Renal cortex interstitium (tissue), 15 donors: ENCODE measurements around the gene TRIP6. TPM values are rescaled to one million over a fixed set of nuclear protein-coding genes. Genes with fewer than 3 reads are reported as not detected.

Experiments used
- DNase-seq, 11 donors: peaks; one replicate each; pipeline ENCODE4 v3.0.0-alpha.2; 2013; ENCODE audit warnings: low read depth in 9 of 11, low spot score in 4 of 11; ENCODE audit errors: extremely low read depth in 1 of 11
- long read RNA-seq, 16 experiments: transcript quantifications; one replicate each; lab custom pipeline, GENCODE V29; 2026
- polyA plus RNA-seq, 3 donors: library from polyadenylated mRNA; unstranded; fragments of 120-200 nt; gene quantifications; one replicate each; pipeline ENCODE4 v1.2.1, GENCODE V29; 2013; ENCODE audit not compliant: insufficient read length in 3 of 3

Gene TRIP6, protein sequence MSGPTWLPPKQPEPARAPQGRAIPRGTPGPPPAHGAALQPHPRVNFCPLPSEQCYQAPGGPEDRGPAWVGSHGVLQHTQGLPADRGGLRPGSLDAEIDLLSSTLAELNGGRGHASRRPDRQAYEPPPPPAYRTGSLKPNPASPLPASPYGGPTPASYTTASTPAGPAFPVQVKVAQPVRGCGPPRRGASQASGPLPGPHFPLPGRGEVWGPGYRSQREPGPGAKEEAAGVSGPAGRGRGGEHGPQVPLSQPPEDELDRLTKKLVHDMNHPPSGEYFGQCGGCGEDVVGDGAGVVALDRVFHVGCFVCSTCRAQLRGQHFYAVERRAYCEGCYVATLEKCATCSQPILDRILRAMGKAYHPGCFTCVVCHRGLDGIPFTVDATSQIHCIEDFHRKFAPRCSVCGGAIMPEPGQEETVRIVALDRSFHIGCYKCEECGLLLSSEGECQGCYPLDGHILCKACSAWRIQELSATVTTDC
- polyA plus RNA-seq, result 100 to 1,000 TPM in 1 of 3 donors, 10 to 100 TPM in 2; 63.7 to 108 (median 84.5) TPM
- long read RNA-seq, donor 1, transcript TRIP6-201 (9 exons, 1,942 nt), result major isoform, 16 of 30 reads
- long read RNA-seq, donor 1, partial matches to known transcripts, result 11 of 30 reads
- long read RNA-seq, donor 1, other reads (novel, unspliced or antisense), result 0 of 30 reads
- long read RNA-seq, donor 2, transcript TRIP6-201 (9 exons, 1,942 nt), result major isoform, 10 of 42 reads
- long read RNA-seq, donor 2, partial matches to known transcripts, result 31 of 42 reads
- long read RNA-seq, donor 2, other reads (novel, unspliced or antisense), result 0 of 42 reads
- long read RNA-seq, donor 3, transcript TRIP6-201 (9 exons, 1,942 nt), result major isoform, 28 of 71 reads
- long read RNA-seq, donor 3, partial matches to known transcripts, result 40 of 71 reads
- long read RNA-seq, donor 3, other reads (novel, unspliced or antisense), result 0 of 71 reads
- long read RNA-seq, donor 4, transcript TRIP6-201 (9 exons, 1,942 nt), result major isoform, 18 of 38 reads
- long read RNA-seq, donor 4, partial matches to known transcripts, result 20 of 38 reads
- long read RNA-seq, donor 4, other reads (novel, unspliced or antisense), result 0 of 38 reads
- long read RNA-seq, donor 5, result 0 reads
- long read RNA-seq, donor 6, transcript TRIP6-201 (9 exons, 1,942 nt), result major isoform, 21 of 53 reads
- long read RNA-seq, donor 6, partial matches to known transcripts, result 32 of 53 reads
- long read RNA-seq, donor 6, other reads (novel, unspliced or antisense), result 0 of 53 reads
- long read RNA-seq, donor 7, transcript TRIP6-201 (9 exons, 1,942 nt), result major isoform, 20 of 57 reads
- long read RNA-seq, donor 7, partial matches to known transcripts, result 34 of 57 reads
- long read RNA-seq, donor 7, other reads (novel, unspliced or antisense), result 0 of 57 reads
- long read RNA-seq, donor 8, result 0 reads
- long read RNA-seq, donor 9, transcript TRIP6-201 (9 exons, 1,942 nt), result major isoform, 19 of 51 reads
- long read RNA-seq, donor 9, partial matches to known transcripts, result 31 of 51 reads
- long read RNA-seq, donor 9, other reads (novel, unspliced or antisense), result 0 of 51 reads
- long read RNA-seq, donor 10, transcript TRIP6-201 (9 exons, 1,942 nt), result major isoform, 18 of 55 reads
- long read RNA-seq, donor 10, partial matches to known transcripts, result 36 of 55 reads
- long read RNA-seq, donor 10, other reads (novel, unspliced or antisense), result 0 of 55 reads
- long read RNA-seq, donor 11, transcript TRIP6-201 (9 exons, 1,942 nt), result major isoform, 20 of 32 reads
- long read RNA-seq, donor 11, partial matches to known transcripts, result 11 of 32 reads
- long read RNA-seq, donor 11, other reads (novel, unspliced or antisense), result 0 of 32 reads
- long read RNA-seq, donor 12, transcript TRIP6-201 (9 exons, 1,942 nt), result major isoform, 9 of 9 reads
- long read RNA-seq, donor 12, partial matches to known transcripts, result 0 of 9 reads
- long read RNA-seq, donor 12, other reads (novel, unspliced or antisense), result 0 of 9 reads
- long read RNA-seq, donor 13, result 0 reads
- long read RNA-seq, donor 14, transcript TRIP6-201 (9 exons, 1,942 nt), result major isoform, 19 of 44 reads
- long read RNA-seq, donor 14, partial matches to known transcripts, result 23 of 44 reads
- long read RNA-seq, donor 14, other reads (novel, unspliced or antisense), result 0 of 44 reads
- long read RNA-seq, donor 15, transcript TRIP6-201 (9 exons, 1,942 nt), result major isoform, 10 of 31 reads
- long read RNA-seq, donor 15, partial matches to known transcripts, result 18 of 31 reads
- long read RNA-seq, donor 15, other reads (novel, unspliced or antisense), result 0 of 31 reads
- long read RNA-seq, donor 16, transcript TRIP6-201 (9 exons, 1,942 nt), result major isoform, 76 of 199 reads
- long read RNA-seq, donor 16, transcript TRIP6-205 (3 exons, 835 nt), result minor isoform, 5 of 199 reads
- long read RNA-seq, donor 16, partial matches to known transcripts, result 109 of 199 reads
- long read RNA-seq, donor 16, other reads (novel, unspliced or antisense), result 6 of 199 reads

- DNase-seq, result peak; percentile 75 to 93 (median 90)
These were observed at the start of gene TRIP6 for GRCh38 chr7:100867040-100867775. TRIP6 (plus strand) TSS chr7:100867387; CDS start chr7:100867498, 111 bp downstream.

GRCh38 chr7:100818366-100818765, 48.8 kb upstream of the TRIP6 start:
- no peak for DNase-seq

- DNase-seq, result no peak
These were observed 48.4 kb upstream of the TRIP6 start for GRCh38 chr7:100818825-100819224.

- no peak for DNase-seq
These were observed 47.6 kb upstream of the TRIP6 start for GRCh38 chr7:100819586-100819985.

DNA sequence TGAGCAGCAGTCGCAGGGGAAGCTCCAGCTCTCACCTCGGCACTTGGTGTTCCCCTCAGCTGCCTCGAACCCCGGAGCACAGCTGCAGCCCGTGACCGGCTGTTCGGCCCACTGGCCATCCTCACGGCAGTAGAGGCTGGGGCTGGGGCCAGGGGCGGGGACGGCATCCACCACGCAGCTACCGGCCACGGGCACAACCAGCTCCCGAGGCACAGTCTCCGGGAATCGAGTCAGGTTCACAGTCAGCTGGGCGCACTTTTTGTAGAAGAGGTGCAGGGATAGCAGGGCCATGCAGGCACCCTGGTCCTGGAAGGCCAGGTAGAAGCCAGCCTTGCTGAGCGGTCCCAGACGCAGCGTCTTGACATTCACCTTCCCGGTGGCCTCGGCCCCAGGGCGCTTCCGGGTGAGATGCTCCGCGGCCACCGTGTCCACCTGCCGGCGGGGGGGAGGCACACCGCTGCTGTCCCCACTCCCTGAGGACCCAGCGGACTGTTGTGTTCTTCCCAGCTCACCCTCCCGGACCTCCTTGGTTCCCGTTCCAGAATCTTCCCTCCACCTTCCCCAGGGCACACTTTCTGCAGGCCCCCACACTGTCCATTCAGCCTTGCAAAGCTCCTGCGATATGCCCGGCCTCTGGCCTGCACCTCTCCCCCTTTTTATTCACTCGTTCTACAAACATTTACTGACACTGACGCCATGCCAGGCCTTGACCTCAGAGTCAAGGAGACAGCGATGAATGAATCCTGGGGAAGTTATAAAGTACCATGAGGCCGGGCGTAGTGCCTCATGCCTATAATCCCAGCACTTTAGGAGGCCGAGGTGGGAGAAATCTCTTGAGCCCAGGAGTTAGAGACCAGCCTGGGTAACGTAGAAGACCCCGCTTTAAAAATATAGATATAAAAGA, 44.7 kb upstream of the TRIP6 start:
- no peak for DNase-seq

DNA sequence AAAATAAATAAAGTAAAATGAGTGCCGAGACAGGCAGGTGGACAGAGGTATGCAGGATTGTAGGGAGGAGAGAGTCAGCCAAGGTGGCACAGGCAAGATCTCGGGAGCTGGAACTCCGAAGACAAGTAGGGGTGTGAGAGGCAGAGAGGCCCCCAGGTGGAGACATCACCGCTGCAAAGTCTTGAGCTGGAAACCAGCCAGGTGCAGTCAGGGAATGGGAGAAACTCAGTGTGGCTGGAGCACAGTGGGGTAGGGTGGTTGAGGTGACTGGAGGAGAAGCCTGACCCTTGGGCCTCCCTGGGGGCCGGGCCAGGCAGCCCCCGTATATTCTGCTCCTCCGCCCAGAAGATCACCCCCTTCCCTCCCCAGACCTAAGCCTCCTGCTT, 44.1 kb upstream of the TRIP6 start:
- no peak for DNase-seq

GRCh38 chr7:100823534-100823933, 43.7 kb upstream of the TRIP6 start:
- DNase-seq, result no peak

DNA sequence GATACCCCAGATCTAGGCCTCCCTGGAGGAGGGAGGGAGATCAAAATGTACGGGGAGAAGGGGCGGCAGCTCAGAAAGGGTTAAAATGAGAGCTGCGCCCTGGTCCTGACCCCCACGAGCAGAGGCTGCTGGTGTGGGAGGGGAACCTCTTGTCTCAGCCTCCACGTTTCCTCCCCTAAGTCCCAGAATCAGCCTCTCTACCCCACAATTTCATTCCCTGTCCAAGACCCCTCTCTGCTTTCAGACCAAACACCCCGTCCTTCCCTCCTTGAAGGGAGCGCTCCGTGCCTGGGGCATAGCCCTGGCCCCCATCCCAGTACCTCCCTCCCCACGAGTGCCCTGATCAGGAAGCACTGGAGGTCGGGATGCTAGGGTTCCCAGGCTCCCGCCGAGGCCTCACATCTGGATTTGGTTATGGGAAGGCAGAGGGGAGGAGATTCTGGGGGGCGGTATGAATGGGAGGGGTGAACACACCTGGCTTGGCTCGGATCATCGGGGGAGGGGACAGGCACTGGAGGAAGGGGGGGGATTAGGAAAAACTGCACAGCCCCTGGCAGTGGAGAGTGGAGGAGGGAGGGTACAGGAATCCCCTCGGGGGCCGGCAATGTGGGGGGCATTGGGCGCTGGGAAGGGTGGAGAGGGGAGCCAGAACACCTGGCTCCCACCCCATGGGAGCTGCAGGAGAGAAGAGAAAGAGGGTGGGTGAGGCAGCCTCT, 42.5 kb upstream of the TRIP6 start:
- no peak for DNase-seq

GRCh38 chr7:100825215-100825671, 41.9 kb upstream of the TRIP6 start:
- DNase-seq, result no peak

- peak in 3 of 11 donors; percentile 25 to 47 (median 44) for DNase-seq
These were observed 41.3 kb upstream of the TRIP6 start for GRCh38 chr7:100825751-100826513.

- peak in 1 of 11 donors; percentile 30 for DNase-seq
These were observed 40.5 kb upstream of the TRIP6 start for GRCh38 chr7:100826514-100827329.

DNA sequence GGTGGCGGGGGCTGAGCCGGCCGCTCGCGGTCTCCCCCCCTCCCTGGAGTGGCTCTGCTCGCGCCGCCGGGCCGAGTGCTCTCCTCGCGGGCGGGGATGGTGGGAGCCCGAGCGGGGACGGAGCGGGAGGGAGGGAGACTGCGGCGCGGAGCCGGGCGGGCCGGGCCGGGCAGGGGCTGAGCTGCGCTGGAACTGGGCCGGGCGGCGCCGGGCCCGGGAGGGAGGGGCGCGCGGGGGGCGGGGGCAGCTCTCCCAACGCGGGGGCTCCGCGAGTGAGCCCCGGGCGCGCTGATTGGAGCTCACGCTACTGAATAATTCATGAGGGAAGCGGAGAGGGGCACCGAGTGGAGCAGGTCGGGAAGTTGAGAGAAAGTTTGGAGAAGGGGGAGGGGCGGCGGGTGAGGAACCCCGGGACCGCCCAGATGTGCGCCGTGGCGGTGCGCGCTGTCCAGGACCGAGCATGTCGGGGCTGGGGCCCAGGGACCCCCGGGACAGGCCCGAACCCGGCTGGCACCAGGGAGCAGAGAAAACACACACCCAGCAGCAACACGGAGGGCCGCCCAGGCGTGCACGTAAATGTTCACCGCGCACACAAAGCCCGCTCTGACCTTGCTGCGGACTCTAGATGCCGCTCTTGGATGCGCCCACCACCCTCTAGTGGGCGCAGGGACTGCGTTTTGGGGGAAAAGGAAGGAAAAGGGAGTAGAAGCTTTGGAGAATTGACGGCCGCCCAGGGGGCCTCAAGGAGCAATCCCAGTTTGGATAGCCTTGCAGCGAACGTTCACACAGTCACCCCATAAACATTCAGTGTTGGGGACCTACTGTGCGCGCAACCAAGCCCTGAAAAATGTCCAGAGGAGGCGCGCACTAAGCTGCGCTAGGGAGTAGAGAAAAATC, 39.6 kb upstream of the TRIP6 start, which contains the start of gene EPHB4:
Gene EPHB4 (minus strand): TSS at position 194 of the 897 bp plus-strand sequence. CDS start 493 bp downstream, outside the sequence.
- DNase-seq, result peak; percentile 71 to 93 (median 89)
